Cardiac fibroblast (primary cell): ENCODE results near the gene FARS2.

Experiments used
- DNase-seq, 2 donors: peaks; one replicate each; pipeline versions ENCODE4 v3.0.0 to v3.0.0-alpha.2; 2010; ENCODE audit warnings: low read depth in 2 of 2
- H3K4me3 ChIP-seq, 2 donors: replicated peaks in 1 of 2; 1 replicate in 1 of 2; 2 replicates in 1 of 2; pipeline ENCODE4 v1.5.1; 2011; ENCODE audit warnings: low read depth in 2 of 2, low read length in 2 of 2, mild to moderate bottlenecking in 2 of 2, moderate library complexity in 1 of 2
- CTCF ChIP-seq: IDR thresholded peaks from one replicate; pipeline ENCODE4 v1.5.1; 2011; ENCODE audit warnings: low read depth, mild to moderate bottlenecking, low read length, inconsistent platforms

FARS2 gene

GRCh38 chr6:5271926-5272325 lies 10.6 kb downstream of the FARS2 start:
- no peak for DNase-seq
- no peak for TF ChIP-seq CTCF
- no peak overlapping the region for H3K4me3 ChIP-seq

DNA sequence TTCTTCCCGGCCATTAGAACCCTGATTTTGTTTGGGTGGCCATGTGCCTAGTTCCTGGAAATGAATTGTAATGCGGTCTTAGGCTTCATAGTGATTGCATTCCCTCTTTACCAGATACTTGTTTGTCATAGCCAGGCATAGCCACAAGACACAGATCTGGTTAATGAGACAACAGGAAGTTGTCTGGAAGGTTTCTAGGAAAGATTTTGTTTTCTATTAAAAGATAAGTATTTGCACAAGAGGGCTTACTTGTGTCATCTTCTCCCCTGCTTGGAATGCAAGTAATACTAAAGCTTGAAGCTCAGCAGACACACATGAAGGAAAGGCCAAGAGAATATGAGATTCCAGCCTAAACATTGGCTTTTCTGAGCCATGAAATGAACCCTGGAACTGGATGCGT lies 12.9 kb downstream of the FARS2 start:
- TF ChIP-seq CTCF: no peak
- no peak overlapping the region for H3K4me3 ChIP-seq
- no peak for DNase-seq

- no peak for TF ChIP-seq CTCF
- no peak overlapping the region for H3K4me3 ChIP-seq
Measured at GRCh38 chr6:5275497-5275896, 14.2 kb downstream of the FARS2 start.

GRCh38 chr6:5276581-5276980 lies 15.3 kb downstream of the FARS2 start:
- no peak for DNase-seq
- no peak for TF ChIP-seq CTCF
- no peak overlapping the region for H3K4me3 ChIP-seq

More at GRCh38 chr6:5275497-5275896, 14.2 kb downstream of the FARS2 start:
- peak in 1 of 2 donors; percentile 24 for DNase-seq

DNA sequence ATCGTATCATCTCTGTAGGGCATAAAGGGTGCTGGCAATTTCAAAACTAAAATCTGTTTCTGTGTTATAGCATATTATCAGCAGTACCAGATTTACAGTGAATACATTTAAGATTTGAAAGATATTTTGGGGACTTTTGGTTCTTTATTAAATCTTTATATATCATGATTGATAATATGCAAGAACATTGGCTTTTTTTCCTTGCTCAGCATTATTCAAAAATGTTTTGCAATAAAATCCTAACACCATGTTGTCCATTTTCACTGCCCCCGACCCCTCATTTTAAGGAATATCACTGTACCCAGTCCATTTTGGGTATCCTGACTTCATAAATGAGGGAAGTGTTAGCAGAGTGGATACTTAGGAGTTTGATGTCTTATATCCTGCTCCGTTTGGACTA lies 16.3 kb downstream of the FARS2 start:
- H3K4me3 ChIP-seq: no peak overlapping the region
- TF ChIP-seq CTCF: no peak
- DNase-seq: no peak

DNA sequence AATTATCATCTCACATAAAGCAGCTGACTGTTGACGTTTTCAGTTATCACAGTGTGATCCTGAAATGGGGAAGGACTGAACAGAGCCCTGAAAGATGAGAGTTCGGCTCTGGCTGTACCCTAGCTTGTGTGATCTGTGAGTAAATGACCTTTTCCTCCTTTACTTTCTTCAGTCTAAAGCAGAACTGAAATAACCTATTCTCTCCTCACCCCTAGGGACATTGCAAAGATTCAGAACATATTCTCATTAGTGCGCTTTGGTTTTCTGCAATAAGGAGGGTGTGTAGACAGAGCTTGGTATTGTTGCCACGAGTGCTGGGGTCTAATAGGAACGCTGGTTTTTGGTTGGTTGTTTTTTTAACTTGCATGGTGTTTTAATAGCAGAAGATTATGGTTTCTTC lies 16.7 kb downstream of the FARS2 start:
- no peak for TF ChIP-seq CTCF
- DNase-seq: no peak
- H3K4me3 ChIP-seq: no peak overlapping the region

- no peak for TF ChIP-seq CTCF
- DNase-seq: no peak
- H3K4me3 ChIP-seq: no peak overlapping the region
Measured at GRCh38 chr6:5278565-5279120, 17.3 kb downstream of the FARS2 start.
